NB4 (cell line): ENCODE results near the gene HTR3B.

Experiments used
- POLR2A ChIP-seq: IDR thresholded peaks from 2 replicates; pipeline ENCODE4 v1.6.1; 2011; ENCODE audit warnings: mild to moderate bottlenecking; ENCODE audit not compliant: insufficient read length; ENCODE audit errors: extremely low read depth
- TF ChIP-seq, protein P1 (sequence below): IDR thresholded peaks from one replicate; pipeline ENCODE4 v1.5.1; 2012; ENCODE audit warnings: low read depth, low read length
- TF ChIP-seq, protein P2 (sequence below): IDR thresholded peaks from 2 replicates; pipeline ENCODE4 v1.6.1; 2011; ENCODE audit warnings: low read depth, low read length

- TF ChIP-seq POLR2A, result no peak
- TF ChIP-seq, protein P1, sequence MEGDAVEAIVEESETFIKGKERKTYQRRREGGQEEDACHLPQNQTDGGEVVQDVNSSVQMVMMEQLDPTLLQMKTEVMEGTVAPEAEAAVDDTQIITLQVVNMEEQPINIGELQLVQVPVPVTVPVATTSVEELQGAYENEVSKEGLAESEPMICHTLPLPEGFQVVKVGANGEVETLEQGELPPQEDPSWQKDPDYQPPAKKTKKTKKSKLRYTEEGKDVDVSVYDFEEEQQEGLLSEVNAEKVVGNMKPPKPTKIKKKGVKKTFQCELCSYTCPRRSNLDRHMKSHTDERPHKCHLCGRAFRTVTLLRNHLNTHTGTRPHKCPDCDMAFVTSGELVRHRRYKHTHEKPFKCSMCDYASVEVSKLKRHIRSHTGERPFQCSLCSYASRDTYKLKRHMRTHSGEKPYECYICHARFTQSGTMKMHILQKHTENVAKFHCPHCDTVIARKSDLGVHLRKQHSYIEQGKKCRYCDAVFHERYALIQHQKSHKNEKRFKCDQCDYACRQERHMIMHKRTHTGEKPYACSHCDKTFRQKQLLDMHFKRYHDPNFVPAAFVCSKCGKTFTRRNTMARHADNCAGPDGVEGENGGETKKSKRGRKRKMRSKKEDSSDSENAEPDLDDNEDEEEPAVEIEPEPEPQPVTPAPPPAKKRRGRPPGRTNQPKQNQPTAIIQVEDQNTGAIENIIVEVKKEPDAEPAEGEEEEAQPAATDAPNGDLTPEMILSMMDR, result no peak
- TF ChIP-seq, protein P2, sequence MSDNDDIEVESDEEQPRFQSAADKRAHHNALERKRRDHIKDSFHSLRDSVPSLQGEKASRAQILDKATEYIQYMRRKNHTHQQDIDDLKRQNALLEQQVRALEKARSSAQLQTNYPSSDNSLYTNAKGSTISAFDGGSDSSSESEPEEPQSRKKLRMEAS, result no peak
Measured at GRCh38 chr11:113937918-113938317, 33.3 kb downstream of the HTR3B start.
